SK-N-SH (cell line): ENCODE results near the gene CLMN. TPM values are rescaled to one million over a fixed set of nuclear protein-coding genes. Genes with fewer than 3 reads are reported as not detected.

Experiments used
- CTCF ChIA-PET: fragments of 300-600, 350-600 bp; formaldehyde crosslinking; extraction: SDS; loops from one replicate; lab custom pipeline; 2021; lab: Yijun Ruan, JAX
- POLR2A ChIA-PET: fragments of 350-600 bp; sonication (Branson Sonifier 250); formaldehyde crosslinking; extraction: SDS; loops from one replicate; lab custom pipeline; 2020; ENCODE audit warnings: antibody characterized with exemption, inconsistent platforms; lab: Yijun Ruan, JAX
- DNase-seq: peaks from one replicate; pipeline ENCODE4 v3.0.0; 2012
- H2AFZ ChIP-seq: fragments of 200-600 bp; sonication (generic); 2 replicates; pipeline ENCODE4 v1.8.1; 2016; ENCODE audit warnings: antibody characterized with exemption, mild to moderate bottlenecking, low read depth
- H3F3A ChIP-seq: fragments of 200-600 bp; sonication (generic); replicated peaks from 2 replicates; pipeline ENCODE3; 2016; ENCODE audit warnings: antibody characterized with exemption, mild to moderate bottlenecking; ENCODE audit not compliant: insufficient read depth
- H3K27ac ChIP-seq, 2 experiments: fragments of 200-500 bp in 1 of 2; fragments of 200-600 bp in 1 of 2; sonication (Bioruptor generic) in 1 of 2; sonication (generic), shearing (Covaris generic) in 1 of 2; 2 replicates each; pipeline versions ENCODE4 v1.5.1 to v1.6.1; 2014 to 2016; ENCODE audit warnings: low read depth in 2 of 2, inconsistent platforms in 1 of 2, low read length in 1 of 2, mild to moderate bottlenecking in 1 of 2, mixed read lengths in 1 of 2
- H3K27me3 ChIP-seq: fragments of 200-600 bp; sonication (generic), shearing (Covaris generic); 2 replicates; pipeline ENCODE4 v1.6.1; 2016; ENCODE audit warnings: mixed run types; ENCODE audit not compliant: insufficient read depth
- H3K36me3 ChIP-seq, 2 experiments: fragments of 200-500 bp in 1 of 2; fragments of 200-600 bp in 1 of 2; sonication (Bioruptor generic) in 1 of 2; sonication (generic) in 1 of 2; replicated peaks in 1 of 2; 2 replicates each; pipeline versions ENCODE3 to v1.5.1; 2014 to 2016; ENCODE audit warnings: low read length in 1 of 2, mild to moderate bottlenecking in 1 of 2; ENCODE audit not compliant: insufficient read depth in 2 of 2, control insufficient read depth in 1 of 2
- H3K4me1 ChIP-seq, 2 experiments: fragments of 200-500 bp in 1 of 2; fragments of 200-600 bp in 1 of 2; sonication (Bioruptor generic) in 1 of 2; sonication (generic), shearing (Covaris generic) in 1 of 2; 2 replicates each; pipeline versions ENCODE4 v1.5.1 to v1.6.1; 2014 to 2016; ENCODE audit warnings: low read depth in 1 of 2, low read length in 1 of 2, mixed run types in 1 of 2; ENCODE audit not compliant: insufficient read depth in 2 of 2, control insufficient read depth in 1 of 2
- H3K4me2 ChIP-seq: fragments of 200-600 bp; sonication (generic), shearing (Covaris generic); 2 replicates; pipeline ENCODE4 v1.6.1; 2017; ENCODE audit warnings: mixed run types
- H3K4me3 ChIP-seq, 2 experiments: fragments of 200-500 bp in 1 of 2; fragments of 200-600 bp in 1 of 2; sonication (Bioruptor generic) in 1 of 2; sonication (generic), shearing (Covaris generic) in 1 of 2; 2 replicates each; pipeline versions ENCODE4 v1.5.1 to v1.8.1; 2014 to 2016; ENCODE audit warnings: low read depth in 2 of 2, inconsistent platforms in 1 of 2, low read length in 1 of 2, mild to moderate bottlenecking in 1 of 2, mixed read lengths in 1 of 2, moderate library complexity in 1 of 2
- H3K79me2 ChIP-seq: fragments of 200-600 bp; sonication (generic); 2 replicates; pipeline ENCODE4 v1.8.1; 2017; ENCODE audit warnings: mild to moderate bottlenecking; ENCODE audit not compliant: insufficient read depth
- H3K9ac ChIP-seq: fragments of 200-600 bp; sonication (generic); 2 replicates; pipeline ENCODE4 v1.6.1; 2017; ENCODE audit warnings: mixed run types
- H3K9me2 ChIP-seq: fragments of 200-600 bp; sonication (generic); 2 replicates; pipeline ENCODE4 v1.6.1; 2017; ENCODE audit warnings: mixed run types
- H3K9me3 ChIP-seq: fragments of 200-600 bp; sonication (generic); 2 replicates; pipeline ENCODE4 v1.6.1; 2017; ENCODE audit warnings: mixed run types, mild to moderate bottlenecking, moderate library complexity
- H4K20me1 ChIP-seq: fragments of 200-600 bp; sonication (generic); 2 replicates; pipeline ENCODE4 v1.6.1; 2017; ENCODE audit warnings: mild to moderate bottlenecking, mixed run types; ENCODE audit not compliant: insufficient read depth
- CHD2 ChIP-seq: fragments of 150-350 bp; IDR thresholded peaks from 2 replicates; pipeline ENCODE4 v1.6.1; 2018; ENCODE audit warnings: low read length; ENCODE audit not compliant: partially characterized antibody
- EP300 ChIP-seq, 2 experiments: IDR thresholded peaks; 2 replicates each; pipeline versions ENCODE4 v1.4.0 to v1.6.1; 2012; ENCODE audit warnings: borderline replicate concordance in 1 of 2, low read depth in 1 of 2, low read length in 1 of 2
- EZH2phosphoT487 ChIP-seq: fragments of 200-600 bp; sonication (generic); IDR thresholded peaks from 2 replicates; pipeline ENCODE4 v1.6.1; 2017; ENCODE audit warnings: low read depth, mixed run types, mild to moderate bottlenecking, antibody characterized with exemption, moderate library complexity, borderline replicate concordance
- GATA2 ChIP-seq: sonication (generic); formaldehyde crosslinking; IDR thresholded peaks from 2 replicates; pipeline ENCODE4 v1.5.0; 2020; ENCODE audit warnings: mild to moderate bottlenecking, missing genetic modification reagents
- JUND ChIP-seq: IDR thresholded peaks from 2 replicates; pipeline ENCODE4 v1.4.0; 2012
- MEF2A ChIP-seq: IDR thresholded peaks from 2 replicates; pipeline ENCODE4 v1.4.0; 2012; ENCODE audit warnings: low read depth, borderline replicate concordance
- NFIC ChIP-seq: IDR thresholded peaks from 2 replicates; pipeline ENCODE4 v1.4.0; 2012; ENCODE audit warnings: borderline replicate concordance
- RAD21 ChIP-seq: IDR thresholded peaks from 2 replicates; pipeline ENCODE4 v1.6.1; 2012; ENCODE audit warnings: mild to moderate bottlenecking, low read length
- RCOR1 ChIP-seq: fragments of 150-350 bp; IDR thresholded peaks from 2 replicates; pipeline ENCODE4 v1.6.1; 2017; ENCODE audit warnings: antibody characterized with exemption, low read length
- RXRA ChIP-seq: IDR thresholded peaks from 2 replicates; pipeline ENCODE4 v1.4.0; 2012; ENCODE audit warnings: low read depth, mild to moderate bottlenecking, borderline replicate concordance
- SIN3A ChIP-seq: IDR thresholded peaks from 2 replicates; pipeline ENCODE4 v1.6.1; 2012; ENCODE audit warnings: low read depth, mild to moderate bottlenecking, low read length, moderate library complexity, borderline replicate concordance
- TAF1 ChIP-seq: IDR thresholded peaks from 2 replicates; pipeline ENCODE4 v1.6.1; 2012; ENCODE audit warnings: low read depth, mild to moderate bottlenecking, low read length, moderate library complexity, borderline replicate concordance
- TCF12 ChIP-seq: IDR thresholded peaks from 2 replicates; pipeline ENCODE4 v1.4.0; 2012
- TEAD4 ChIP-seq: IDR thresholded peaks from 2 replicates; pipeline ENCODE4 v1.4.0; 2012; ENCODE audit warnings: mild to moderate bottlenecking, borderline replicate concordance; ENCODE audit not compliant: insufficient read depth
- WGBS: methylation state at CpG from one replicate; pipeline ENCODE4 v1.1.6; 2017; ENCODE audit warnings: low lambda C conversion rate; 5-methylcytosine and 5-hydroxymethylcytosine counted together
- polyA plus RNA-seq, 3 experiments: library from polyadenylated mRNA; depleted of rRNA; stranded (reverse); fragments of >200 nt; gene quantifications; 2 replicates each; pipeline ENCODE4 v1.2.3, GENCODE V29; 2012
- TF ChIP-seq, protein P1 (sequence below): fragments of 150-350 bp; IDR thresholded peaks from 2 replicates; pipeline ENCODE4 v1.6.1; 2017; ENCODE audit warnings: antibody characterized with exemption, low read length, low read depth, borderline replicate concordance
- TF ChIP-seq, protein P2 (sequence below): IDR thresholded peaks from 2 replicates; pipeline ENCODE4 v1.4.0; 2012; ENCODE audit warnings: low read depth
- TF ChIP-seq, protein P3 (sequence below): IDR thresholded peaks from 2 replicates; pipeline ENCODE4 v1.6.1; 2012; ENCODE audit warnings: mild to moderate bottlenecking, low read depth, low read length, moderate library complexity
- TF ChIP-seq, protein P4 (sequence below): IDR thresholded peaks from 2 replicates; pipeline ENCODE4 v1.4.0; 2012; ENCODE audit warnings: low read depth, borderline replicate concordance

CLMN gene
- polyA plus RNA-seq, 1 of the 3 experiments (the other 2 are of a cell fraction), result 1.4 TPM

DNA sequence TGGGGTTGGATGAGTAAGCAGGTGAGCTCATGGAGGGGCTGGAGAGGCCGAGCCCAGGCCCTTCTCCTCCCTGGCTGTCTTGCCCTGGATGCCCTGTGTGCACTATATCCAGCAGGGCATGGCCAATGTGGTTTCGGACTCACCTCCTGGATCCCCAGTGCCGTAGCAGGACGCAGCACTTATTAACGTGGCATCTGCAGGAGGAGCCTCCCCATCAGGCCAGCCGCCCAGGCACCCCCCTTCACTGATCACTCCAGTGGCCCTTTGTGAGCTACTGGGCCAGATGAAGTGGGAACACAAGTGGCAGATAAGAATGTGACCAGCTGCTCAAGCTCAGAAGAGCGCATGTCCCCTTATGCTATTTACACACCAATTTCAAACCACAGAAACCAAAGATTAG lies 119.3 kb downstream of the CLMN start:
- Histone ChIP-seq H3K4me3 (no peak overlapping the region), H2AFZ (no peak overlapping the region), H3K9ac (no peak overlapping the region), H3K9me3 (no peaks in the 10 kb centered on the region), H3K4me2 (no peak overlapping the region), H3F3A (no peaks in the 10 kb centered on the region), H3K4me1 (no peaks in the 10 kb centered on the region), H3K27me3 (no peaks in the 10 kb centered on the region), H3K36me3 (no peaks in the 10 kb centered on the region), H4K20me1 (no peaks in the 10 kb centered on the region), H3K27ac (no peak overlapping the region), H3K9me2 (no peaks in the 10 kb centered on the region), H3K79me2 (no peaks in the 10 kb centered on the region)
- no peak for DNase-seq
- POLR2A ChIA-PET, result no interaction called here
- CTCF ChIA-PET, result no interaction called here
- TF ChIP-seq, protein P1, sequence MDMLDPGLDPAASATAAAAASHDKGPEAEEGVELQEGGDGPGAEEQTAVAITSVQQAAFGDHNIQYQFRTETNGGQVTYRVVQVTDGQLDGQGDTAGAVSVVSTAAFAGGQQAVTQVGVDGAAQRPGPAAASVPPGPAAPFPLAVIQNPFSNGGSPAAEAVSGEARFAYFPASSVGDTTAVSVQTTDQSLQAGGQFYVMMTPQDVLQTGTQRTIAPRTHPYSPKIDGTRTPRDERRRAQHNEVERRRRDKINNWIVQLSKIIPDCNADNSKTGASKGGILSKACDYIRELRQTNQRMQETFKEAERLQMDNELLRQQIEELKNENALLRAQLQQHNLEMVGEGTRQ, result no peak
- TF ChIP-seq TAF1 (no peak), EZH2phosphoT487 (no peak), TEAD4 (no peak), SIN3A (no peak), TCF12 (no peak), RCOR1 (no peak), GATA2 (CRISPR knock-in tag) (no peak), NFIC (no peak), JUND (no peak), RXRA (no peak), CHD2 (no peak), MEF2A (no peak), RAD21 (no peak), EP300 (IDR thresholded peaks at IDR 0.05; ENCODE audit: borderline replicate concordance in 1 of 2, low read depth in 1 of 2, low read length in 1 of 2) (no peak)
- TF ChIP-seq, protein P2, sequence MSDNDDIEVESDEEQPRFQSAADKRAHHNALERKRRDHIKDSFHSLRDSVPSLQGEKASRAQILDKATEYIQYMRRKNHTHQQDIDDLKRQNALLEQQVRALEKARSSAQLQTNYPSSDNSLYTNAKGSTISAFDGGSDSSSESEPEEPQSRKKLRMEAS, result no peak
- TF ChIP-seq, protein P3, sequence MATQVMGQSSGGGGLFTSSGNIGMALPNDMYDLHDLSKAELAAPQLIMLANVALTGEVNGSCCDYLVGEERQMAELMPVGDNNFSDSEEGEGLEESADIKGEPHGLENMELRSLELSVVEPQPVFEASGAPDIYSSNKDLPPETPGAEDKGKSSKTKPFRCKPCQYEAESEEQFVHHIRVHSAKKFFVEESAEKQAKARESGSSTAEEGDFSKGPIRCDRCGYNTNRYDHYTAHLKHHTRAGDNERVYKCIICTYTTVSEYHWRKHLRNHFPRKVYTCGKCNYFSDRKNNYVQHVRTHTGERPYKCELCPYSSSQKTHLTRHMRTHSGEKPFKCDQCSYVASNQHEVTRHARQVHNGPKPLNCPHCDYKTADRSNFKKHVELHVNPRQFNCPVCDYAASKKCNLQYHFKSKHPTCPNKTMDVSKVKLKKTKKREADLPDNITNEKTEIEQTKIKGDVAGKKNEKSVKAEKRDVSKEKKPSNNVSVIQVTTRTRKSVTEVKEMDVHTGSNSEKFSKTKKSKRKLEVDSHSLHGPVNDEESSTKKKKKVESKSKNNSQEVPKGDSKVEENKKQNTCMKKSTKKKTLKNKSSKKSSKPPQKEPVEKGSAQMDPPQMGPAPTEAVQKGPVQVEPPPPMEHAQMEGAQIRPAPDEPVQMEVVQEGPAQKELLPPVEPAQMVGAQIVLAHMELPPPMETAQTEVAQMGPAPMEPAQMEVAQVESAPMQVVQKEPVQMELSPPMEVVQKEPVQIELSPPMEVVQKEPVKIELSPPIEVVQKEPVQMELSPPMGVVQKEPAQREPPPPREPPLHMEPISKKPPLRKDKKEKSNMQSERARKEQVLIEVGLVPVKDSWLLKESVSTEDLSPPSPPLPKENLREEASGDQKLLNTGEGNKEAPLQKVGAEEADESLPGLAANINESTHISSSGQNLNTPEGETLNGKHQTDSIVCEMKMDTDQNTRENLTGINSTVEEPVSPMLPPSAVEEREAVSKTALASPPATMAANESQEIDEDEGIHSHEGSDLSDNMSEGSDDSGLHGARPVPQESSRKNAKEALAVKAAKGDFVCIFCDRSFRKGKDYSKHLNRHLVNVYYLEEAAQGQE, result no peak
- TF ChIP-seq, protein P4, sequence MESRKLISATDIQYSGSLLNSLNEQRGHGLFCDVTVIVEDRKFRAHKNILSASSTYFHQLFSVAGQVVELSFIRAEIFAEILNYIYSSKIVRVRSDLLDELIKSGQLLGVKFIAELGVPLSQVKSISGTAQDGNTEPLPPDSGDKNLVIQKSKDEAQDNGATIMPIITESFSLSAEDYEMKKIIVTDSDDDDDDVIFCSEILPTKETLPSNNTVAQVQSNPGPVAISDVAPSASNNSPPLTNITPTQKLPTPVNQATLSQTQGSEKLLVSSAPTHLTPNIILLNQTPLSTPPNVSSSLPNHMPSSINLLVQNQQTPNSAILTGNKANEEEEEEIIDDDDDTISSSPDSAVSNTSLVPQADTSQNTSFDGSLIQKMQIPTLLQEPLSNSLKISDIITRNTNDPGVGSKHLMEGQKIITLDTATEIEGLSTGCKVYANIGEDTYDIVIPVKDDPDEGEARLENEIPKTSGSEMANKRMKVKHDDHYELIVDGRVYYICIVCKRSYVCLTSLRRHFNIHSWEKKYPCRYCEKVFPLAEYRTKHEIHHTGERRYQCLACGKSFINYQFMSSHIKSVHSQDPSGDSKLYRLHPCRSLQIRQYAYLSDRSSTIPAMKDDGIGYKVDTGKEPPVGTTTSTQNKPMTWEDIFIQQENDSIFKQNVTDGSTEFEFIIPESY, result no peak
- 80% methylated on average over 2 of the region's 7 CpGs for WGBS
